Measurements from ENCODE around the gene TSPAN18.
A peak's percentile ranks its signal among the peaks of the same experiment; 100 is the strongest.

The TSPAN18 gene

DNA sequence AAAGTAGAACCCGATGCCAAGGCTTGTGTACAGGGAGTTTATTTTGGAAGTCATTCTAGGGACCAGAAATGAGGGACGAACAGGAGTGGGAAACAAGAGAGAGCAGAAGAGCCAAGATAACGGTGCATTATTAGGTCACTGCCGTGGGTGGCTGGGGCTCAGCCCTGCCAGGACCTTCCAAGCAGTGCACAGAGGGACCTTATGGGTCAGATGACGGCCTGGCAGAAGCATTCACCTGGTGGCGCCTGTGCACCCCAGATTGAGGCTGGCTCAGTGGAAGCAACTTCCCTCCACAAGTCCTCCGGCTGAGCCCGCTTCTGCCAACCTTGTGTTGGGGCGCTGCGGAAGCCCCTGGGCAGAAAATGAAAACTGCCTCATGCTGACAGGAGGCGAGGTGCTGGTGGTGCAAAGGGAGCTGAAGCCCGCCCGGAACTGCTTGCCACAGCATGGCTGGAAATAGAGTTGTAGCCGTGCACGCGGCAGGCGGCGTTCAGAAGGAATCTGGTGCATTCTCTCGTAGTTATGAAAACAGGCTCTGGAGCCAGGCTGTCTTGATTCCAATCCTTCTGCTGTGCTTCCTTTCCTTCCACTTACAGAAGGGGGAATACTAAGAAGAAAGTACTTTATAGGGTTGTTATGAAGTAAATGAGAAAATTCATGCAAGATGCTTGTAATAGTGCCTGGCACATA, 246.1 kb downstream of the TSPAN18 start:
- Histone ChIP-seq H3K4me1 (ENCODE audit: control insufficient read depth, insufficient read depth, low read length) (no peaks in the 10 kb centered on the region), H3K27ac (ENCODE audit: extremely low read depth, low read depth, low read length) (no peak overlapping the region), H3K4me3 (ENCODE audit: low read depth, low read length) (no peak overlapping the region), H3K36me3 (ENCODE audit: control insufficient read depth in 2 of 2, insufficient read depth in 1 of 2, low read length in 2 of 2) (no peaks in the 10 kb centered on the region), H3K9me3 (ENCODE audit: control insufficient read depth, insufficient read depth, low read depth, low read length) (no peaks in the 10 kb centered on the region)
- no peak for TF ChIP-seq ZNF664 (tag by site-specific recombination; IDR thresholded peaks at IDR 0.05)
- TF ChIP-seq ZBTB48 (tag by site-specific recombination; IDR thresholded peaks at IDR 0.05), result no peak
- no peak for TF ChIP-seq ZNF623 (tag by site-specific recombination; IDR thresholded peaks at IDR 0.05)
- no peak for TF ChIP-seq SP2 (tag by site-specific recombination; IDR thresholded peaks at IDR 0.05)
- no peak for TF ChIP-seq WT1 (tag by site-specific recombination; IDR thresholded peaks at IDR 0.05)
- no peak for TF ChIP-seq ZNF510 (tag by site-specific recombination; IDR thresholded peaks at IDR 0.05; ENCODE audit: insufficient replicate concordance)
- TF ChIP-seq, protein P1, sequence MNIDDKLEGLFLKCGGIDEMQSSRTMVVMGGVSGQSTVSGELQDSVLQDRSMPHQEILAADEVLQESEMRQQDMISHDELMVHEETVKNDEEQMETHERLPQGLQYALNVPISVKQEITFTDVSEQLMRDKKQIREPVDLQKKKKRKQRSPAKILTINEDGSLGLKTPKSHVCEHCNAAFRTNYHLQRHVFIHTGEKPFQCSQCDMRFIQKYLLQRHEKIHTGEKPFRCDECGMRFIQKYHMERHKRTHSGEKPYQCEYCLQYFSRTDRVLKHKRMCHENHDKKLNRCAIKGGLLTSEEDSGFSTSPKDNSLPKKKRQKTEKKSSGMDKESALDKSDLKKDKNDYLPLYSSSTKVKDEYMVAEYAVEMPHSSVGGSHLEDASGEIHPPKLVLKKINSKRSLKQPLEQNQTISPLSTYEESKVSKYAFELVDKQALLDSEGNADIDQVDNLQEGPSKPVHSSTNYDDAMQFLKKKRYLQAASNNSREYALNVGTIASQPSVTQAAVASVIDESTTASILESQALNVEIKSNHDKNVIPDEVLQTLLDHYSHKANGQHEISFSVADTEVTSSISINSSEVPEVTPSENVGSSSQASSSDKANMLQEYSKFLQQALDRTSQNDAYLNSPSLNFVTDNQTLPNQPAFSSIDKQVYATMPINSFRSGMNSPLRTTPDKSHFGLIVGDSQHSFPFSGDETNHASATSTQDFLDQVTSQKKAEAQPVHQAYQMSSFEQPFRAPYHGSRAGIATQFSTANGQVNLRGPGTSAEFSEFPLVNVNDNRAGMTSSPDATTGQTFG (tag by site-specific recombination; IDR thresholded peaks at IDR 0.05; ENCODE audit: borderline replicate concordance), result no peak
- no peak for TF ChIP-seq ZNF2 (tag by site-specific recombination; IDR thresholded peaks at IDR 0.05)
- no peak for TF ChIP-seq ZNF549 (tag by site-specific recombination; IDR thresholded peaks at IDR 0.05)
- TF ChIP-seq ZNF10 (tag by site-specific recombination; IDR thresholded peaks at IDR 0.05), result no peak
- no peak for TF ChIP-seq SP3 (tag by site-specific recombination; IDR thresholded peaks at IDR 0.05)
- TF ChIP-seq MYNN (tag by site-specific recombination; IDR thresholded peaks at IDR 0.05; ENCODE audit: borderline replicate concordance), result no peak
- POLR2A ChIA-PET, result no interaction called here
- CTCF ChIA-PET, result no interaction called here

DNA sequence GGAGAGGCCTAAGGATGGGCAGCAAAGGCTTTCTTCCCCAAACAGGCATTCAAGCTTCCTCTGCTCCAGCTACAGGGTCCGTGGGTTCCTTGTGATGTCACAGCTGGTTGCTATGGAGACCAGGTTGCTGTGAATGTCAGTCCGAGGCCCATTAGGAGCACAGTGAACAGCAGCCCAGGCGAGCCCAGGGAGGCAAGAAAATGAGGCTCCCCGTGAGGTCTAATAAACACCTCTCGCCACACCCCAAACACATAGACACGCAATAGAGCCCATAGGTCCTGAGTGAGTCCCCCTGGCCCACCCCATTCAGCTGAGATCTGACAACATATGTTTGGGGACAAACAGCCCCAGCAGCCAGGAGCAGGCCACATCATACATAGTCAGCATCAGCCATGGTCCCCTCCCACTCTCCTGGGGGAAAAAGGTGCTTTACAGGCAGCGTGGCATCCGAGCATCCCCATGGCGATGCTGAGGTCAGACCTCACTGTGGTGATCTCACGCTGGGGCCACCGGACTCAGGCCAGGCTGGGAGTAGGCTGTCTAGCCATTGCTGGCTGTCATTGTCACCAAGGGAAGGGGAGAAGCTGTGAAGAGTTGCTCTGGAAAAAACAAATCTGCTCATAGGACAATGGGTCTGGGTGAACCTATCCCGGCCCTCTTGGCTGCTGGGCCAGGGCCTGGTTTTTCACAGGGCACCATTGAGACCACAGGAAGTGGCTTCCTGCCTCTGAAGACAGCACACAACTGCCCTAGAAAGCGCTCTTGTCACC, 247.1 kb downstream of the TSPAN18 start:
- ChIA-PET POLR2A (no interaction called here), CTCF (interaction anchor here (0.6 to 0.7 kb wide), 2 partner anchors 12 to 115 kb away, joined by 3 to 4 read pairs; no protein-coding TSS in a partner anchor)
- no peaks in the 10 kb centered on the region for H3K36me3 ChIP-seq (ENCODE audit: control insufficient read depth in 2 of 2, insufficient read depth in 1 of 2, low read length in 2 of 2)
- no peak overlapping the region for H3K4me3 ChIP-seq (ENCODE audit: low read depth, low read length)
- TF ChIP-seq ZIC2 (tag by site-specific recombination; IDR thresholded peaks at IDR 0.05) (peak; percentile 52), ZNF354C (tag by site-specific recombination; IDR thresholded peaks at IDR 0.05; ENCODE audit: borderline replicate concordance, low read depth) (no peak)
- H3K4me1 ChIP-seq (ENCODE audit: control insufficient read depth, insufficient read depth, low read length), result no peaks in the 10 kb centered on the region
- no peak overlapping the region for H3K27ac ChIP-seq (ENCODE audit: extremely low read depth, low read depth, low read length)
- H3K9me3 ChIP-seq (ENCODE audit: control insufficient read depth, insufficient read depth, low read depth, low read length), result no peaks in the 10 kb centered on the region

DNA sequence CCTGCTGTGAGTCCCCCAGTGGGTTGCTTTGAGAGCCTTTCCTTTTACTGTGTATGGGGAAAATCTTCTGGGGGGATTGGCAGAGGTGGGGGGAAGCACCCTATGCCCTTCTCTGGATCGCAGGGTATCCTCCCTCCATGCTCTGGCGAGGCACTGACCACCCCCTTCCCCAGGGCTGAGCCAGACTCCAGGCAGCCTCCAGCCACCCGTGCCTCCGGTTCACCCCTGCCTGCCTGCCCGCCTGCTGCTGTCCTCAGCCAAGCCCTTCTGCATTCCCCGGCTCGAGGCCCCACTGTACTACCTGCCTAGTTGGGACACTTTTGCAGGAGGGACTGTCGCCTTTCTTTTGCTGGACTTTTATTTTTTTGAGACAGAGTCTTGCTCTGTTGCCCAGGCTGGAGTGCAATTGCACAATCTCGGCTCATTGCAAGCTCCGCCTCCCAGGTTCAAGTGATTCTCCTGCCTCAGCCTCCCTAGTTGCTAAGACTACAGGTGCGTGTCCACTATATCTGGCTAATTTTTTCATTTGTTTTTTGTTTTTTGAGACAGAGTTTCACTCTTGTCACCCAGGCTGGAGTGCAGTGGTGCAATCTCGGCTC, 247.7 kb downstream of the TSPAN18 start:
- H3K27ac ChIP-seq (ENCODE audit: extremely low read depth, low read depth, low read length), result no peak overlapping the region
- ChIA-PET POLR2A (no interaction called here), CTCF (interaction anchor here (0.6 kb wide), 1 partner anchor 116 kb away, joined by 3 read pairs; no protein-coding TSS in a partner anchor)
- no peaks in the 10 kb centered on the region for H3K9me3 ChIP-seq (ENCODE audit: control insufficient read depth, insufficient read depth, low read depth, low read length)
- no peaks in the 10 kb centered on the region for H3K36me3 ChIP-seq (ENCODE audit: control insufficient read depth in 2 of 2, insufficient read depth in 1 of 2, low read length in 2 of 2)
- no peaks in the 10 kb centered on the region; the same call in 1 of the 2 replicates for H3K4me1 ChIP-seq (ENCODE audit: control insufficient read depth, insufficient read depth, low read length)
- TF ChIP-seq ZNF121 (tag by site-specific recombination; IDR thresholded peaks at IDR 0.05), result 0 out of 2 replicates have a peak, but pooled peaks have one; percentile 40
- TF ChIP-seq ZNF776 (tag by site-specific recombination; IDR thresholded peaks at IDR 0.05; ENCODE audit: borderline replicate concordance), result no peak
- TF ChIP-seq KLF8 (tag by site-specific recombination; IDR thresholded peaks at IDR 0.05), result no peak
- no peak overlapping the region for H3K4me3 ChIP-seq (ENCODE audit: low read depth, low read length)
